Ishikawa (cell line): Measurements from ENCODE around the gene VMAC.

ENCODE experiments used
- CEBPB ChIP-seq: IDR thresholded peaks from 2 replicates; pipeline ENCODE4 v1.6.1; 2012
- EP300 ChIP-seq: IDR thresholded peaks from 2 replicates; pipeline ENCODE4 v1.6.1; 2012; ENCODE audit warnings: borderline replicate concordance
- FOXM1 ChIP-seq: IDR thresholded peaks from 2 replicates; pipeline ENCODE4 v1.6.1; 2012; ENCODE audit warnings: low read depth, borderline replicate concordance
- TAF1 ChIP-seq: IDR thresholded peaks from 2 replicates; pipeline ENCODE4 v1.6.1; 2012; ENCODE audit warnings: low read depth, mild to moderate bottlenecking
- TEAD4 ChIP-seq: IDR thresholded peaks from 2 replicates; pipeline ENCODE4 v1.6.1; 2012
- YY1 ChIP-seq: IDR thresholded peaks from 2 replicates; pipeline ENCODE4 v1.6.1; 2012; ENCODE audit warnings: low read depth
- TF ChIP-seq, protein P1 (sequence below): IDR thresholded peaks from 2 replicates; pipeline ENCODE4 v1.6.1; 2012; ENCODE audit warnings: low read depth, mild to moderate bottlenecking
- TF ChIP-seq, protein P2 (sequence below): IDR thresholded peaks from 2 replicates; pipeline ENCODE4 v1.6.1; 2012
- TF ChIP-seq, protein P3 (sequence below): IDR thresholded peaks from 2 replicates; pipeline ENCODE4 v1.6.1; 2012

DNA sequence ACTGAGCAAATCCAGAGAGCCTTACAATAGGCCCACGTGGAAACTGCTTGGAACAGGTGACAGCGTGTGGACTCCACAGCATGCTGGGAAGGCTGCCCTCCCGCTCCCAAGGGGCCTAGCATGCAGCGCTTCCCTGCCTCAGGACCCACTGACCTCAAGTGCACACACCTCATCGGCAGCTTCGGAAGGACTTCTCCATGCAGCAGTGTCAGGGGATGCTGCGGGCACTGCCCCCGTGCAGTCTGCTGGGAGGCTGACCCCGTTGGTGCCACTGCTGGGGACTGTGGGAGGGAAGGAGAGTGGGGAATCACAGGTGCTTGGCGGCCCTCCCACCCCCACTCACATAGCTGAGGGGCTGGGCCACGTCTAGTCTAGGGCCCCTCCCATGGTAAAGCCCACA lies 26.6 kb downstream of the VMAC start:
- no peak for TF ChIP-seq EP300
- TF ChIP-seq, protein P1, sequence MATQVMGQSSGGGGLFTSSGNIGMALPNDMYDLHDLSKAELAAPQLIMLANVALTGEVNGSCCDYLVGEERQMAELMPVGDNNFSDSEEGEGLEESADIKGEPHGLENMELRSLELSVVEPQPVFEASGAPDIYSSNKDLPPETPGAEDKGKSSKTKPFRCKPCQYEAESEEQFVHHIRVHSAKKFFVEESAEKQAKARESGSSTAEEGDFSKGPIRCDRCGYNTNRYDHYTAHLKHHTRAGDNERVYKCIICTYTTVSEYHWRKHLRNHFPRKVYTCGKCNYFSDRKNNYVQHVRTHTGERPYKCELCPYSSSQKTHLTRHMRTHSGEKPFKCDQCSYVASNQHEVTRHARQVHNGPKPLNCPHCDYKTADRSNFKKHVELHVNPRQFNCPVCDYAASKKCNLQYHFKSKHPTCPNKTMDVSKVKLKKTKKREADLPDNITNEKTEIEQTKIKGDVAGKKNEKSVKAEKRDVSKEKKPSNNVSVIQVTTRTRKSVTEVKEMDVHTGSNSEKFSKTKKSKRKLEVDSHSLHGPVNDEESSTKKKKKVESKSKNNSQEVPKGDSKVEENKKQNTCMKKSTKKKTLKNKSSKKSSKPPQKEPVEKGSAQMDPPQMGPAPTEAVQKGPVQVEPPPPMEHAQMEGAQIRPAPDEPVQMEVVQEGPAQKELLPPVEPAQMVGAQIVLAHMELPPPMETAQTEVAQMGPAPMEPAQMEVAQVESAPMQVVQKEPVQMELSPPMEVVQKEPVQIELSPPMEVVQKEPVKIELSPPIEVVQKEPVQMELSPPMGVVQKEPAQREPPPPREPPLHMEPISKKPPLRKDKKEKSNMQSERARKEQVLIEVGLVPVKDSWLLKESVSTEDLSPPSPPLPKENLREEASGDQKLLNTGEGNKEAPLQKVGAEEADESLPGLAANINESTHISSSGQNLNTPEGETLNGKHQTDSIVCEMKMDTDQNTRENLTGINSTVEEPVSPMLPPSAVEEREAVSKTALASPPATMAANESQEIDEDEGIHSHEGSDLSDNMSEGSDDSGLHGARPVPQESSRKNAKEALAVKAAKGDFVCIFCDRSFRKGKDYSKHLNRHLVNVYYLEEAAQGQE = no peak
- TF ChIP-seq, protein P2, sequence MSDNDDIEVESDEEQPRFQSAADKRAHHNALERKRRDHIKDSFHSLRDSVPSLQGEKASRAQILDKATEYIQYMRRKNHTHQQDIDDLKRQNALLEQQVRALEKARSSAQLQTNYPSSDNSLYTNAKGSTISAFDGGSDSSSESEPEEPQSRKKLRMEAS = no peak
- no peak for TF ChIP-seq YY1
- TF ChIP-seq CEBPB = no peak
- TF ChIP-seq, protein P3, sequence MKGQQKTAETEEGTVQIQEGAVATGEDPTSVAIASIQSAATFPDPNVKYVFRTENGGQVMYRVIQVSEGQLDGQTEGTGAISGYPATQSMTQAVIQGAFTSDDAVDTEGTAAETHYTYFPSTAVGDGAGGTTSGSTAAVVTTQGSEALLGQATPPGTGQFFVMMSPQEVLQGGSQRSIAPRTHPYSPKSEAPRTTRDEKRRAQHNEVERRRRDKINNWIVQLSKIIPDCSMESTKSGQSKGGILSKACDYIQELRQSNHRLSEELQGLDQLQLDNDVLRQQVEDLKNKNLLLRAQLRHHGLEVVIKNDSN = no peak
- no peak for TF ChIP-seq TAF1
- no peak for TF ChIP-seq FOXM1
- TF ChIP-seq TEAD4 = no peak
